H9 (cell line): ENCODE data around the gene KLHDC8A. TPM values are rescaled to one million over a fixed set of nuclear protein-coding genes. Genes with fewer than 3 reads are reported as not detected.

ENCODE experiments used
- DNase-seq: peaks from one replicate; pipeline ENCODE4 v3.0.0-alpha.2; 2017
- H2AFZ ChIP-seq: one replicate; pipeline ENCODE4 v1.6.1; 2013; ENCODE audit warnings: mild to moderate bottlenecking, low read length, control low read depth, moderate library complexity
- H2AK5ac ChIP-seq: 2 replicates; pipeline ENCODE4 v1.6.1; 2013; ENCODE audit warnings: low read length, control low read depth, mixed read lengths; ENCODE audit not compliant: insufficient read length
- H2BK120ac ChIP-seq: one replicate; pipeline ENCODE4 v1.6.1; 2013; ENCODE audit warnings: low read depth, mild to moderate bottlenecking, low read length, control low read depth, inconsistent platforms; ENCODE audit not compliant: poor library complexity, severe bottlenecking
- H2BK12ac ChIP-seq: 2 replicates; pipeline ENCODE4 v1.6.1; 2013; ENCODE audit warnings: low read length, control low read depth, mixed read lengths, low read depth; ENCODE audit not compliant: insufficient read length
- H2BK15ac ChIP-seq: 2 replicates; pipeline ENCODE4 v1.6.1; 2013; ENCODE audit warnings: low read depth, low read length, control low read depth
- H2BK20ac ChIP-seq: one replicate; pipeline ENCODE4 v1.6.1; 2013; ENCODE audit warnings: low read depth, mild to moderate bottlenecking, low read length, control low read depth, inconsistent platforms; ENCODE audit not compliant: poor library complexity, severe bottlenecking
- H2BK5ac ChIP-seq: 2 replicates; pipeline ENCODE4 v1.6.1; 2013; ENCODE audit warnings: low read length, control low read depth, mixed read lengths; ENCODE audit not compliant: insufficient read length
- H3K14ac ChIP-seq: 2 replicates; pipeline ENCODE4 v1.6.1; 2013; ENCODE audit warnings: low read length, control low read depth; ENCODE audit not compliant: insufficient read depth
- H3K18ac ChIP-seq: 2 replicates; pipeline ENCODE4 v1.6.1; 2013; ENCODE audit warnings: low read depth, mild to moderate bottlenecking, mixed read lengths, low read length, control low read depth; ENCODE audit not compliant: insufficient read length
- H3K23ac ChIP-seq: 2 replicates; pipeline ENCODE4 v1.6.1; 2013; ENCODE audit warnings: low read length, control low read depth, mixed read lengths, low read depth; ENCODE audit not compliant: insufficient read length
- H3K23me2 ChIP-seq: 2 replicates; pipeline ENCODE4 v1.6.1; 2013; ENCODE audit warnings: low read depth, mild to moderate bottlenecking, mixed read lengths, low read length, control low read depth; ENCODE audit not compliant: insufficient read length, poor library complexity, severe bottlenecking
- H3K27ac ChIP-seq: 2 replicates; pipeline ENCODE4 v1.5.1; 2013; ENCODE audit warnings: low read length, control low read depth, mixed read lengths, low read depth; ENCODE audit not compliant: insufficient read length
- H3K27me3 ChIP-seq: 2 replicates; pipeline ENCODE4 v1.6.1; 2013; ENCODE audit warnings: low read length, control low read depth, inconsistent platforms; ENCODE audit not compliant: insufficient read depth
- H3K4ac ChIP-seq: 2 replicates; pipeline ENCODE4 v1.6.1; 2013; ENCODE audit warnings: low read depth, mild to moderate bottlenecking, control low read depth, inconsistent platforms, low read length, moderate library complexity
- H3K4me1 ChIP-seq: 2 replicates; pipeline ENCODE4 v1.6.1; 2013; ENCODE audit warnings: low read length, control low read depth, inconsistent platforms; ENCODE audit not compliant: insufficient read depth
- H3K4me2 ChIP-seq: 2 replicates; pipeline ENCODE4 v1.6.1; 2013; ENCODE audit warnings: low read length, control low read depth, mixed read lengths; ENCODE audit not compliant: insufficient read length, insufficient read depth
- H3K56ac ChIP-seq: 2 replicates; pipeline ENCODE4 v1.6.1; 2013; ENCODE audit warnings: low read depth, mild to moderate bottlenecking, mixed read lengths, low read length, control low read depth; ENCODE audit not compliant: insufficient read length
- H3K79me1 ChIP-seq: 2 replicates; pipeline ENCODE4 v1.6.1; 2013; ENCODE audit warnings: low read depth, mild to moderate bottlenecking, moderate library complexity, low read length, control low read depth, inconsistent platforms; ENCODE audit not compliant: insufficient read depth, poor library complexity, severe bottlenecking
- H3K79me2 ChIP-seq: 2 replicates; pipeline ENCODE4 v1.6.1; 2013; ENCODE audit warnings: low read length, control low read depth, inconsistent platforms; ENCODE audit not compliant: insufficient read depth
- H3K9ac ChIP-seq: 2 replicates; pipeline ENCODE4 v1.6.1; 2013; ENCODE audit warnings: low read length, control low read depth, mixed read lengths; ENCODE audit not compliant: insufficient read length; ENCODE audit errors: extremely low read depth
- H3K9me3 ChIP-seq: one replicate; pipeline ENCODE4 v1.6.1; 2013; ENCODE audit warnings: low read depth, low read length, inconsistent platforms; ENCODE audit not compliant: control insufficient read depth
- H3T11ph ChIP-seq: one replicate; pipeline ENCODE4 v1.6.1; 2013; ENCODE audit warnings: mild to moderate bottlenecking, low read length, control low read depth, inconsistent platforms
- H4K20me1 ChIP-seq: one replicate; pipeline ENCODE4 v1.6.1; 2013; ENCODE audit not compliant: control insufficient read depth, insufficient read length, insufficient read depth
- H4K5ac ChIP-seq: 2 replicates; pipeline ENCODE4 v1.6.1; 2013; ENCODE audit warnings: low read depth, mild to moderate bottlenecking, mixed read lengths, low read length, control low read depth; ENCODE audit not compliant: insufficient read length
- H4K8ac ChIP-seq: replicated peaks from 2 replicates; pipeline ENCODE4 v1.6.1; 2013; ENCODE audit warnings: low read length, control low read depth, mixed read lengths, low read depth; ENCODE audit not compliant: insufficient read length
- H4K91ac ChIP-seq: 2 replicates; pipeline ENCODE4 v1.6.1; 2013; ENCODE audit warnings: low read depth, mild to moderate bottlenecking, moderate library complexity, mixed read lengths, low read length, control low read depth; ENCODE audit not compliant: insufficient read length
- H3K27ac Mint-ChIP-seq, 3 experiments: 2 replicates in 2 of 3; 3 replicates in 1 of 3; pipeline ENCODE4 v1.8.0; 2020 to 2021; ENCODE audit warnings: mixed read lengths in 3 of 3, mild to moderate bottlenecking in 1 of 3, moderate library complexity in 1 of 3
- H3K27me3 Mint-ChIP-seq: 2 replicates; pipeline ENCODE4 v1.8.0; 2021; ENCODE audit warnings: low read depth, mild to moderate bottlenecking, moderate library complexity, mixed read lengths
- H3K36me3 Mint-ChIP-seq, 3 experiments: 2 replicates in 2 of 3; 3 replicates in 1 of 3; pipeline ENCODE4 v1.8.0; 2020 to 2021; ENCODE audit warnings: low read depth in 3 of 3, mixed read lengths in 3 of 3; ENCODE audit not compliant: insufficient read depth in 1 of 3
- H3K4me1 Mint-ChIP-seq, 2 experiments: 2 replicates each; pipeline ENCODE4 v1.8.0; 2020; ENCODE audit warnings: mixed read lengths in 2 of 2
- H3K4me3 Mint-ChIP-seq, 2 experiments: 2 replicates in 1 of 2; 3 replicates in 1 of 2; pipeline ENCODE4 v1.8.0; 2020 to 2021; ENCODE audit warnings: mild to moderate bottlenecking in 2 of 2, mixed read lengths in 2 of 2, moderate library complexity in 1 of 2
- H3K9me3 Mint-ChIP-seq, 2 experiments: 2 replicates in 1 of 2; 3 replicates in 1 of 2; pipeline ENCODE4 v1.8.0; 2020; ENCODE audit warnings: mild to moderate bottlenecking in 2 of 2, mixed read lengths in 2 of 2, moderate library complexity in 1 of 2
- WGBS: extraction: QIAGEN DNeasy Blood & Tissue Kit; methylation state at CpG from one replicate; pipeline ENCODE4 v1.1.7; 2013; ENCODE audit warnings: missing lambda C conversion rate, low lambda C conversion rate, mixed read lengths; ENCODE audit not compliant: insufficient read length; ENCODE audit errors: extremely low coverage; 5-methylcytosine and 5-hydroxymethylcytosine counted together
- total RNA-seq: library from RNA; stranded (reverse); gene quantifications from 2 replicates; pipeline ENCODE4 v1.2.1, GENCODE V29; 2021
- TF ChIP-seq, protein P1 (sequence below): fragments of 200-600 bp; sonication (generic); conservative IDR thresholded peaks from 3 replicates; pipeline ENCODE4 v1.8.0; 2021; ENCODE audit warnings: antibody characterized with exemption, mild to moderate bottlenecking

KLHDC8A gene
- total RNA-seq, 1 experiment from 2014 or later = 0.96 TPM

DNA sequence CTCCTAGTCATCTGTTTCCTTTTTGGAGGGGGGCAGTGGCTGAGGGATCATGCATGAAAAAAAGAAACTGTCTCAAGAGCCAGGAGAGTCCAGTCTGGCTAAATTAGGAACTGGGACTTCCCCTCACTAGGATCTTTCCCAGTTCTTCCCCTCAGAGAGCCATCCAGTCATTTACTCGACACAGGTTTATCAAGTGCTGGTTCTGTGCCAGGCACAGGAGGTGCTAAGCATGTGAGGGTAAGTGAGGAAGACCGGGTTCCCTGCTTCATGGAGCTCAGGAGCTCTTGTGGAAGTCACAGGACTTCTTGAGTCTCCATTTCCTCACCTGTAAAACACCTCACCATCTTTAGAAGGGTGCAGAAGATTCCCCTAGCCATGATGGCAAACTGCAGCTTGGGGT, 26.6 kb downstream of the KLHDC8A start:
- H3K4me1 ChIP-seq = peaks cover 5% of the 10 kb centered on the region; the same call in 1 of the 2 replicates
- H2BK20ac ChIP-seq = no peak overlapping the region
- no peak overlapping the region for H4K91ac ChIP-seq
- Mint-ChIP-seq H3K9me3 (no peaks in the 10 kb centered on the region), H3K4me3 (no peak overlapping the region), H3K4me1 (peaks cover 10 to 16% of the 10 kb centered on the region in 2 experiments), H3K27me3 (peaks cover 5% of the 10 kb centered on the region), H3K27ac (no peak overlapping the region), H3K36me3 (no peaks in the 10 kb centered on the region)
- no peak overlapping the region for H3K23ac ChIP-seq
- H4K20me1 ChIP-seq = no peaks in the 10 kb centered on the region
- H3K9me3 ChIP-seq = no peaks in the 10 kb centered on the region
- no CpG with 5 or more reads among the region's 2 CpGs for WGBS
- no peak overlapping the region for H3T11ph ChIP-seq
- TF ChIP-seq, protein P1, sequence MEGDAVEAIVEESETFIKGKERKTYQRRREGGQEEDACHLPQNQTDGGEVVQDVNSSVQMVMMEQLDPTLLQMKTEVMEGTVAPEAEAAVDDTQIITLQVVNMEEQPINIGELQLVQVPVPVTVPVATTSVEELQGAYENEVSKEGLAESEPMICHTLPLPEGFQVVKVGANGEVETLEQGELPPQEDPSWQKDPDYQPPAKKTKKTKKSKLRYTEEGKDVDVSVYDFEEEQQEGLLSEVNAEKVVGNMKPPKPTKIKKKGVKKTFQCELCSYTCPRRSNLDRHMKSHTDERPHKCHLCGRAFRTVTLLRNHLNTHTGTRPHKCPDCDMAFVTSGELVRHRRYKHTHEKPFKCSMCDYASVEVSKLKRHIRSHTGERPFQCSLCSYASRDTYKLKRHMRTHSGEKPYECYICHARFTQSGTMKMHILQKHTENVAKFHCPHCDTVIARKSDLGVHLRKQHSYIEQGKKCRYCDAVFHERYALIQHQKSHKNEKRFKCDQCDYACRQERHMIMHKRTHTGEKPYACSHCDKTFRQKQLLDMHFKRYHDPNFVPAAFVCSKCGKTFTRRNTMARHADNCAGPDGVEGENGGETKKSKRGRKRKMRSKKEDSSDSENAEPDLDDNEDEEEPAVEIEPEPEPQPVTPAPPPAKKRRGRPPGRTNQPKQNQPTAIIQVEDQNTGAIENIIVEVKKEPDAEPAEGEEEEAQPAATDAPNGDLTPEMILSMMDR = no peak
- no peak overlapping the region for H3K4ac ChIP-seq
- no peak overlapping the region for H4K5ac ChIP-seq
- H3K79me2 ChIP-seq = no peaks in the 10 kb centered on the region
- no peak overlapping the region for H3K4me2 ChIP-seq
- no peaks in the 10 kb centered on the region for H3K79me1 ChIP-seq
- H2AFZ ChIP-seq = no peak overlapping the region
- H2BK12ac ChIP-seq = no peak overlapping the region
- H3K27me3 ChIP-seq = no peaks in the 10 kb centered on the region
- H3K23me2 ChIP-seq = no peaks in the 10 kb centered on the region
- no peak overlapping the region for H4K8ac ChIP-seq
- no peak overlapping the region for H2BK120ac ChIP-seq
- H3K56ac ChIP-seq = no peak overlapping the region
- H3K27ac ChIP-seq = no peak overlapping the region
- H2AK5ac ChIP-seq = no peak overlapping the region
- no peak overlapping the region for H2BK5ac ChIP-seq
- no peak overlapping the region for H3K18ac ChIP-seq
- H3K14ac ChIP-seq = no peak overlapping the region
- H3K9ac ChIP-seq = no peak overlapping the region
- no peak overlapping the region for H2BK15ac ChIP-seq
- DNase-seq = no peak
